ENCODE measurements around the gene WDR45B. TPM values are rescaled to one million over a fixed set of nuclear protein-coding genes. Genes with fewer than 3 reads are reported as not detected.

The WDR45B gene
- total RNA-seq, 2 donors from 2014 or later = 45.5 to 49.3 TPM

GRCh38 chr17:82693168-82693867 is 45.1 kb upstream of the WDR45B start:
- no peak for DNase-seq
- H3K9me3 ChIP-seq = no peaks in the 10 kb centered on the region
- 92 to 93% methylated on average over 22 of the region's 22 CpGs for WGBS, 2 donors
- no peaks in the 10 kb centered on the region for H3K27me3 ChIP-seq
- no peak for ATAC-seq
- no peaks in the 10 kb centered on the region for H3K36me3 ChIP-seq (replicated peaks in 1 of 2; ENCODE audit: insufficient read depth in 1 of 2, low read depth in 2 of 2)
- H3K4me1 ChIP-seq = peaks cover 28% of the 10 kb centered on the region
- no peak for TF ChIP-seq POLR2A (IDR thresholded peaks at IDR 0.05)
- TF ChIP-seq CTCF (IDR thresholded peaks at IDR 0.05) = no peak
- no peak overlapping the region for H3K27ac ChIP-seq
- no peak overlapping the region for H3K4me3 ChIP-seq
- intact Hi-C loops (cut with DNase I) = no loop called here

- intact Hi-C loops (cut with DNase I) = no loop called here
- Histone ChIP-seq H3K36me3 (replicated peaks in 1 of 2; ENCODE audit: insufficient read depth in 1 of 2, low read depth in 2 of 2) (no peaks in the 10 kb centered on the region), H3K9me3 (no peaks in the 10 kb centered on the region), H3K27me3 (no peaks in the 10 kb centered on the region), H3K4me1 (peaks cover 27% of the 10 kb centered on the region), H3K27ac (no peak overlapping the region), H3K4me3 (no peak overlapping the region)
- 88 to 94% methylated on average over 15 of the region's 16 CpGs for WGBS, 2 donors
- ATAC-seq = no peak
- no peak for TF ChIP-seq POLR2A (IDR thresholded peaks at IDR 0.05)
- TF ChIP-seq CTCF (IDR thresholded peaks at IDR 0.05) = no peak
- no peak for DNase-seq
These were observed 44.0 kb upstream of the WDR45B start for GRCh38 chr17:82692268-82692667.

GRCh38 chr17:82691714-82692113 is 43.5 kb upstream of the WDR45B start:
- peaks cover 25% of the 10 kb centered on the region for H3K4me1 ChIP-seq
- no peak overlapping the region for H3K27ac ChIP-seq
- H3K9me3 ChIP-seq = no peaks in the 10 kb centered on the region
- H3K27me3 ChIP-seq = no peaks in the 10 kb centered on the region
- WGBS, 2 donors = 92 to 93% methylated on average over 8 to 13 of the region's 17 CpGs
- no peak for TF ChIP-seq POLR2A (IDR thresholded peaks at IDR 0.05)
- TF ChIP-seq CTCF (IDR thresholded peaks at IDR 0.05) = no peak
- H3K36me3 ChIP-seq (replicated peaks in 1 of 2; ENCODE audit: insufficient read depth in 1 of 2, low read depth in 2 of 2) = no peaks in the 10 kb centered on the region
- DNase-seq (no peak), ATAC-seq (no peak)
- H3K4me3 ChIP-seq = no peak overlapping the region
- intact Hi-C loops (cut with DNase I) = no loop called here

GRCh38 chr17:82690786-82691489 is 42.7 kb upstream of the WDR45B start:
- DNase-seq (no peak), ATAC-seq (no peak)
- H3K4me1 ChIP-seq = peaks cover 24% of the 10 kb centered on the region
- TF ChIP-seq POLR2A (IDR thresholded peaks at IDR 0.05) (no peak), CTCF (IDR thresholded peaks at IDR 0.05) (no peak)
- 86 to 89% methylated on average over 16 to 17 of the region's 18 CpGs for WGBS, 2 donors
- no peak overlapping the region for H3K4me3 ChIP-seq
- no peaks in the 10 kb centered on the region for H3K36me3 ChIP-seq (replicated peaks in 1 of 2; ENCODE audit: insufficient read depth in 1 of 2, low read depth in 2 of 2)
- H3K27me3 ChIP-seq = no peaks in the 10 kb centered on the region
- intact Hi-C loops (cut with DNase I) = no loop called here
- no peaks in the 10 kb centered on the region for H3K9me3 ChIP-seq
- no peak overlapping the region for H3K27ac ChIP-seq

Measured in body of pancreas (tissue), 4 donors.